ENCODE results near the gene GUCY2C. TPM values are rescaled to one million over a fixed set of nuclear protein-coding genes. Genes with fewer than 3 reads are reported as not detected.

The GUCY2C gene
- polyA plus RNA-seq, 1 experiment: not detected

DNA sequence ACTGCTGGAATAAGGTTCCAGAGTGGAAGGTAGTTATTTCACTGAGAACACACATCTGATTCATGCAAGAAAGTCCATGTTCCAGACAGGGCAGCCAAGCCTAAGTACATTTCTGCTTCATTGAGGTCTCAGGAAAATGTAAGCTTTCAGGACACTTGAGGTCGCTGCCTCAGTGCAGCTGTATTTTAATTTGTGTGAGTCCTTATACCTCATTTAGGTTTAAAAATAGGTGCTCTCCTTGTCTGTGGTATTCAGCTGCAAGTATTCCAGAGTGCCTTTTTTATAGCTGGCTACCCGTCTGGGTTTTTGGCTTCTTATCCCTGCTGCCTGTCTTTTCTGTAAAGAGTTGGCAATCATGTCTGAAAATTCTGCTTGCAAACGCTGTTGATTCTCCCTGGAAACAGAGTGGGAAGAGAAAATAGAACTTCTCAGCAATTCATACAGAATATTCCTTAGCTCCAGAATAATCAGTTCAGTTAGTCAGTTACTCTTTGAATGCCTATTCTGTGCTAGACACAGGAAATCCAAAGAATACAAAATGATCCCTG is 83.4 kb downstream of the GUCY2C start:
- ChIA-PET POLR2A (no interaction called here), CTCF (interaction anchor here (1.0 to 1.8 kb wide), 2 partner anchors 375 to 427 kb away, joined by 3 to 5 read pairs; no protein-coding TSS in a partner anchor)
- Histone ChIP-seq H3K27me3 (ENCODE audit: control insufficient read depth, insufficient read depth, low read length) (no peaks in the 10 kb centered on the region), H3K27ac (ENCODE audit: low read depth, low read length) (no peak overlapping the region), H3K4me3 (ENCODE audit: low read depth, low read length) (no peak overlapping the region), H3K9me3 (ENCODE audit: control insufficient read depth, insufficient read depth, low read length) (no peaks in the 10 kb centered on the region)
- TF ChIP-seq, protein P1, sequence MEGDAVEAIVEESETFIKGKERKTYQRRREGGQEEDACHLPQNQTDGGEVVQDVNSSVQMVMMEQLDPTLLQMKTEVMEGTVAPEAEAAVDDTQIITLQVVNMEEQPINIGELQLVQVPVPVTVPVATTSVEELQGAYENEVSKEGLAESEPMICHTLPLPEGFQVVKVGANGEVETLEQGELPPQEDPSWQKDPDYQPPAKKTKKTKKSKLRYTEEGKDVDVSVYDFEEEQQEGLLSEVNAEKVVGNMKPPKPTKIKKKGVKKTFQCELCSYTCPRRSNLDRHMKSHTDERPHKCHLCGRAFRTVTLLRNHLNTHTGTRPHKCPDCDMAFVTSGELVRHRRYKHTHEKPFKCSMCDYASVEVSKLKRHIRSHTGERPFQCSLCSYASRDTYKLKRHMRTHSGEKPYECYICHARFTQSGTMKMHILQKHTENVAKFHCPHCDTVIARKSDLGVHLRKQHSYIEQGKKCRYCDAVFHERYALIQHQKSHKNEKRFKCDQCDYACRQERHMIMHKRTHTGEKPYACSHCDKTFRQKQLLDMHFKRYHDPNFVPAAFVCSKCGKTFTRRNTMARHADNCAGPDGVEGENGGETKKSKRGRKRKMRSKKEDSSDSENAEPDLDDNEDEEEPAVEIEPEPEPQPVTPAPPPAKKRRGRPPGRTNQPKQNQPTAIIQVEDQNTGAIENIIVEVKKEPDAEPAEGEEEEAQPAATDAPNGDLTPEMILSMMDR (IDR thresholded peaks at IDR 0.05; ENCODE audit: low read depth, low read length): no peak
- DNase-seq (ENCODE audit: low read depth, low spot score): no peak

DNA sequence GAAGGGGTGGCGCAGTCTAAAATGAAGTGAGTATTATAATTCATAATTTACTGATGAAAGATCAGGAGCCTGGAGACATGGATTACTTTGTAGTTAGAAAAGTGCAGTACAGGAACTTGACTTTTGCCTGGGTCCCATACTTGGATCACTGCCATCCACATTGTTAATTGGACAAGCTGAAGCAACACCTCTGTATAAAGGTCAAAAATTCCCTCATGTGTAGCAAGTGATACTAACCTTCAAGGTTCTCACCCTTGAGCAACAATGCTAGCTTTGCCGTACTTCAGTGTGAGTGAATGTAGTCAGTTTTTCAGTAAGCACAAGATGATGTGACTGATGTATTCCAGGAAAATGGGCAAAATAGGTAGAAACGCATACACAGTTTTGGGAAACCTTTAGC is 84.1 kb downstream of the GUCY2C start:
- Histone ChIP-seq H3K4me3 (ENCODE audit: low read depth, low read length) (no peak overlapping the region), H3K27ac (ENCODE audit: low read depth, low read length) (no peak overlapping the region), H3K9me3 (ENCODE audit: control insufficient read depth, insufficient read depth, low read length) (no peaks in the 10 kb centered on the region), H3K27me3 (ENCODE audit: control insufficient read depth, insufficient read depth, low read length) (no peaks in the 10 kb centered on the region)
- ChIA-PET POLR2A (no interaction called here), CTCF (interaction anchor here (1.0 to 1.5 kb wide), 2 partner anchors 374 to 427 kb away, joined by 3 to 4 read pairs; no protein-coding TSS in a partner anchor)
- DNase-seq (ENCODE audit: low read depth, low spot score): no peak
- TF ChIP-seq, protein P1 (IDR thresholded peaks at IDR 0.05; ENCODE audit: low read depth, low read length): no peak

DNA sequence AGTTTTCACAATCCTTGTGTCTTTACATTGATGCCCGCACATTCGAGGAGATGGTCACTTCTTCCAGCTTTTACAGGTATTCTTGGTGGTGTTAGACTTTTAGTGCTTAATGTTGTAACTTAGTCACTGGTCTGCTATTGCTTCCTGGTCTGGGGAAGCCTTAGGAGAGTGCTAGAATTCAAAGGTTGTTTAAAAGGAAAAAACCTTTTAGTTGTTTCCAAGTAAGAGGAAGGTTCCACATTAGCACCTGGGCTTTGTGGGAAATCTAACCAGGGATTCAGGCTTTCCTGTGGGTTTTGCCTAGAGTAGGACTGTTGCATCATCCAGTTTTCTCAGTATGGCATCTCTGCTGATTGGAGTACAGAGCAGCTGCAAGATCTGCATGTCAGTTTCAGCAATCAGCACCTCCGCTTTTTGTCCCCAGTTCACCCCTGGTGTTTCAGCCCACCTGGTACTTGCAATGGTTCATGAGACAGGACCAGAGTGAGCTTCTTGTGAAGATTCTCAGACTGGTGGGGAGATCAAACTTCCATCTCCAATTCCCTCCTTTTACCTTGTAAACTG is 84.7 kb downstream of the GUCY2C start:
- Histone ChIP-seq H3K4me3 (ENCODE audit: low read depth, low read length) (no peak overlapping the region), H3K9me3 (ENCODE audit: control insufficient read depth, insufficient read depth, low read length) (no peaks in the 10 kb centered on the region), H3K27ac (ENCODE audit: low read depth, low read length) (no peak overlapping the region), H3K27me3 (ENCODE audit: control insufficient read depth, insufficient read depth, low read length) (no peaks in the 10 kb centered on the region)
- TF ChIP-seq, protein P1 (IDR thresholded peaks at IDR 0.05; ENCODE audit: low read depth, low read length): no peak
- POLR2A ChIA-PET: no interaction called here
- CTCF ChIA-PET: interaction anchor here (1.5 kb wide), 1 partner anchor 374 kb away, joined by 4 read pairs; no protein-coding TSS in a partner anchor
- DNase-seq (ENCODE audit: low read depth, low spot score): no peak

DNA sequence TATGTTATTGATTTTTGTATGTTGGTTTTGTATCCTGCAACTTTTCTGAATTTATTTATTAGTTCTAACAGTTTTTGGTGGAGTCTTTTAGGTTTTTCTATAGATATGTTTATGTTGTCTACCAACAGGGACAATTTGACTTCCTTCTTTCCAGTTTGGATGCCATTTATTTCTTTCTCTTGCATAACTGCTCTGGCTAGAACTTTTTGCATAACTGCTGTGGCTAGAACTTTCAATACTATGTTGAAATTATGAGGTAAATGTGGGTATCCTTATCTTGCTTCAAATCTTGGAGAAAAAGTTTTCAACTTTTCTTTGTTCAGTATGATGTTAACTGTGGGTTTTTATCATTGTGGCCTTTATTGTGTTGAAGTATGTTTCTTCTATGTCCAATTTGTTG is 88.8 kb downstream of the GUCY2C start:
- DNase-seq (ENCODE audit: low read depth, low spot score): no peak
- POLR2A ChIA-PET: no interaction called here
- CTCF ChIA-PET: no interaction called here
- no peaks in the 10 kb centered on the region for H3K9me3 ChIP-seq (ENCODE audit: control insufficient read depth, insufficient read depth, low read length)
- no peak overlapping the region for H3K4me3 ChIP-seq (ENCODE audit: low read depth, low read length)
- H3K27ac ChIP-seq (ENCODE audit: low read depth, low read length): no peak overlapping the region
- no peaks in the 10 kb centered on the region for H3K27me3 ChIP-seq (ENCODE audit: control insufficient read depth, insufficient read depth, low read length)
- TF ChIP-seq, protein P1 (IDR thresholded peaks at IDR 0.05; ENCODE audit: low read depth, low read length): no peak

DNA sequence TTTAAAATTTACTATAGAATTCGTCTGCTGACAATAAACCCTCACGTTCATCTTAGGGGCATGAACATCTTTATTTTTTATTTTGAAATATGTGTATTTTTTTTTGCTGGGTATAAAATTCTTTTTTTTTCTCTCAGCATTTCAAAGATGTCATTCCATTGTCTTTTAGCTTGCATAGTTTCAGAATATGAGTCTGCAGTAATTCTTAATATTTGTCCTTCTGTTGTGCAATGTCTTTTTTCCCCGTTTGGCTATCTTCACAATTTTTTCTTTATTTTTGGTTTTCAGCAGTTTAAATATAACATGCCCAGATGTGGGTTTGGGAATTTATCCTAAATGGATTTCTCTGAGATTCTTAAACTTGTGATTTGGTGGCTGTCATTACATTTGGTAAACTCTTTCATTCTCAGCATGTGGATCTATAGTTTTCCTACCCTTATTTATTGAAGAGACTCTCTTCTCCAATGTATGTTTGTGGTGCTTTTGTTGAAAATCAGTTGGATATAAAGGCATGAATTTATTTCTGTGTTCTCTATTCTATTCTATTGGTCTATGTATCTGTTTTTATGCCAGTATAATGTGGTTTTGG is 90.9 kb downstream of the GUCY2C start:
- H3K4me3 ChIP-seq (ENCODE audit: low read depth, low read length): no peak overlapping the region
- H3K27me3 ChIP-seq (ENCODE audit: control insufficient read depth, insufficient read depth, low read length): no peaks in the 10 kb centered on the region
- CTCF ChIA-PET: no interaction called here
- H3K27ac ChIP-seq (ENCODE audit: low read depth, low read length): no peak overlapping the region
- no peak for DNase-seq (ENCODE audit: low read depth, low spot score)
- TF ChIP-seq, protein P1 (IDR thresholded peaks at IDR 0.05; ENCODE audit: low read depth, low read length): no peak
- H3K9me3 ChIP-seq (ENCODE audit: control insufficient read depth, insufficient read depth, low read length): no peaks in the 10 kb centered on the region
- POLR2A ChIA-PET: no interaction called here
